ENCODE data around the gene ZP1.

Gene ZP1

DNA sequence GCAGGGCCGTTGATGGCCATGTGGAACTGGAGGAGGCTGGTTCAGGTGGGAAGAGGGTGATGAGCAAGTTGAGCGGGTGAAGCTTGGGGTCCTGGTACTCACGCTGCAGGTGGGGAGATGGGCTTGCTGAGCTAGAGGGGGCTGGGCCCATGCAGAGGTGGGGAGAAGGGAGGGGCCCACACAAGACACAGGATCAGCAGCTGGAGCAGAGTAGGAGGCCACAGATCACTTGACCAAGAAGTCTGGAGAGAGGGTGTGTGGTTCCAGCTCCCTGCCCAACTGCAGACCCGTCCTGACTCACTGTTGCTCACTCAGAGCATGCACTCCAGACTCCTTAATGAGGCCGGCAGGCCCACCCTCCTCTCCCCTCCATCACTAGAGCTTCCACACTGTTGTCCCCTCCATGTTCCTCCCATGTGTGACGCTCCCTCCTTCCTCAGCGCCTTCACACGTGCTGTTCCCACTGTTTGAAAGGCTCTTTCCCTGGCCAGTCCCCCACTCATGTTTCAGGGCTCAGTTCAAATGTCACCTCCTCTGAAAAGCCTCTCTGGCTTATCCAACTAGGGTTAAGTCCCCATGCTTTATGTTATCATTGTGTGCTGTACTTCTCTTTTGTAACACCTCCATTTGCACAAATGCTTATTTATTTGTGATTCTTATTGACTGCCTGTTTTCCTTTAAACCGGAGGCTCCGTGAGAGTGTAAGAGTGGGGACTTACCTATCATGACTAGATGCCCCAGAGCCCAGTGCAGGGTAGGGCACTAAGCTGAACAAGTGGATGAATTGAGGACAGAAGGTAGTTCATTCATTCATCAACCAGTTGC lies 23.1 kb upstream of the ZP1 start:
- DNase-seq: no peak

DNA sequence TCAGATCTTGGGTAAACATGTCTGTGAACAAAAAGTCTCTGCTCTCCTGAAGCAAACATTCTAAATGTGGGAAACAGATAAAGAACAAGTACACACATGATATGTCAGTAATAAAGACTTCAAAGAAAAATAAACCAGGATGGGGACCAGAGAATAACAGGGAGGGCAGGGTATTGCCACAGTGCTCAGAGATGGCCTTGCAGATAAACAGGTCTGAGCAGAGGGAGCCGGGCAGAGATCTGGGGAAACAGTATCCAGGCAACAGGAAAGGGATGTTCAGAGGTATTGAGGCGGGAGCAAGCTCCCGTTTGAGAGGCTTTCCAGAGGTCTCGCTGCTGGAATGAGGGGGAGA lies 22.5 kb upstream of the ZP1 start:
- DNase-seq: no peak

GRCh38 chr11:60845338-60845737 lies 22.0 kb upstream of the ZP1 start:
- no peak for DNase-seq

DNA sequence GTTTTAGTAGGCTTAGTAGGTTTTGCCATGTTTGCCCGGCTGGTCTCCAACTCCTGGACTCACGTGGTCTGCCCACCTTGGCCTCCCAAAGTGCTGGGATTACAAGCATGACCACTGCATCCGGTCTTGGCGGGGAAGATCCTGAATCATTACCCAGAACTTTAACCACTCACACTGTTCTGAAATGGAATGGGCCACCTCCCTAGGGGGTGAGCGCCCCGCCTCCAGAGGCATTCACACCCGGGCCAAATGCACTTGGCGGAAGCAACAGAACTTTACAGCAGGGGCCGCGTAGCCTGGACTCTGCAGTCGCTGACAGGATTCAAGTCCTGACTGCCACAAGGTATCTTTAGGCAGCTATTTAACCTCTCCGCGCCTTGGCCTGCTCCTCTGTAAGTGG lies 20.1 kb upstream of the ZP1 start:
- no peak for DNase-seq

- no peak for DNase-seq
Measured at GRCh38 chr11:60847896-60848295, 19.4 kb upstream of the ZP1 start.

DNA sequence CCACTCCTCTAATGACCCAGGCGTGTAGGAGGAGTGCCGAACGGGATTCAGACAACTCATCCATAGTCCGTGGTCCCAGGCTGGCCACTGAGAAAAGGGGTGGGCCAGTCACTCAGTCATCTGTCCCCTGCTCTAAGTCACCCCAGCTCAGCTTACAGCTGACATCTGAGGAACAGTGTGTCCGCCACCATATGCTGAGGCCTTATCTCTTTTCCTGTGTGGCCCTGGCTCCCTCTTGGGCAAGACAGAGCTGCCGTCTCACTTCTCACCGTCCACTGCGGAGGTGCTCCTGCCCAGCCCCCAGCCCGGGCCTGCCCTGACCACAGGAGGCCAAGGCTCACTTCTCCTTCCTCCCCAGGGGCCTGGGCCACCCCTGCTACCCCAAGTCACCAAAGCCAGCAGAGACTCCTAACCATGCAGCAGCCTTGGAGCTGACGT lies 18.6 kb upstream of the ZP1 start:
- DNase-seq: no peak

DNA sequence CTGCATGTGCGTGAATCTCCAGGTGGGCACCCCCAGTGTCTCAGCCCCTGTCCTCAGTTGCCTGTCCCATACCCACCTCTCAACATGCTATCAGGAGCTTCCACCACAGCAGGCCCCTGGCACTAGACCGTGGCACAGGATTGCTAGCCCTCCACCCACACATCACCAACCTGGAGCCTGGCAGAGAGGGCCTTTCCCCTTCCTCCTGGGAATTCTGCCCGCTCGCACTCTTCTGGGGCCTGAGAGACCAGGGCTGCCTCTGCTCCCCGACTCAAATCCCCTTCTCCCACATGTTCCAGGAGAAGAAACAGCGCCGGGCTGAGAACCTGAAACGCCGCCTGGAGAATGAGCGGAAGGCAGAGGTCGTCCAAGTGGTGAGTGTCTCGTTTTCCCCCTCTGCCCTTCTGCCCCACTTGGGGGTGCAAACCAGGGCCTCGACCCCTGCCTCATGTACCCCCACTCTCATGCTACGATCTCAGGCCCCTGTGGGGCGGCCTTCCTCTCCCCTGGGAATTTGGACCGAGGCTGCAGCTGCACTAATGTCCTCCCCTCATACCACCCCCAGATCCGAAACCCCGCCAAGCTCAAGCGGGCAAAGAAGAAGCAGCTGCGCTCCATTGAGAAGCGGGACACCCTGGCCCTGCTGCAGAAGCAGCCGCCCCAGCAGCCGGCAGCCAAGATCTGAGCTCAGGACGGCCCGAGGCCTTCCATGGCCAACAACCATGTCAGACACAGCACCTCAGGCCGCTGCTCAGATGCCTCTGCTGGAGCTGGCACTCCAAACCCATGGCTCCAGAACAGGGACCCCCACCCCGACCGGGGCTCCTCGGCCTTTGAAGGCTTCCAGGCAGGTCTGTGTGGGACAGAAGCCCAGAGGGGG lies 17.5 kb upstream of the ZP1 start:
- DNase-seq: no peak

- DNase-seq: no peak
Measured at GRCh38 chr11:60851327-60852104, 15.8 kb upstream of the ZP1 start.

DNA sequence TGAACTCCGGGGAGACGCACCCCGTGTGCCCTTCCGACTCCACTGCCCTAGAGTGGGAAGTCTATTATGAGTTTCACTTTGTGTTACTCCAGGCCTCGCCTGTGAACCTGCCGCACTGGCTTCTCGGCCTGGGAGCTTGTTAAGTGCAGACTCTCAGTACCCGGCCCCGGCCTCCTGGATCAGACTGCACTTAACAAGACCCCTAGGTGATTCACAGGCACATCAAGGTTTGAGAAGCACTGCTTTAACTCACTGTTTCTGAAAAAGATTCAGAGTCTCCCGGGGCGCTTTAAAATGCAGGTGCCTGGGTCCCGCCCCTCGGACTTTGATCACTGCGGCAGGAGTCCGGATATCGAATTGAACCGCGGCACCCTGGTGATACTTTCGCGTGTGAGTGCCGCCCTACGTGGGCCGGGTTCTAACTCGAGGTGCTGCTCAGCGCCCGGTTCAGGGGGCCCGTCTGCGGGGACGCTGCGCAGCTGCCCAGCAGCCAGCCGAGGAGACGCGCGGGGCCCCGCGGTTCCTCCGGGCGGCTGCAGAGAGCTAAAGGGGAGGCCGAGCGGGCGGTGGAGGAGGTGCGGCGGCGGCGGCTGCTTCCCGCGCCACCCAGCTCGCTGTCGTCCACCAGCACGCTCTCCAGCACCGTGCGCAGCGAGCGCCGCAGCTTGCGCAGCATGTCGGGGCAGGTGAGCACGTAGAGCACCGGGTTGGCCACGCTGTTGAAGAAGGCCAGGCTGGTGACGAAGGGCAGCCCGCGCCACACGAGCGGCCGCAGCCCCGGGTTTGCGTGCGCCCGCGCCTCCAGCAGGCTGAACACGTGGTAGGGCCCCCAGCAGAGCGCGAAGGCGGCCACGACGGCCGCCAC lies 15.0 kb upstream of the ZP1 start:
- no peak for DNase-seq

DNA sequence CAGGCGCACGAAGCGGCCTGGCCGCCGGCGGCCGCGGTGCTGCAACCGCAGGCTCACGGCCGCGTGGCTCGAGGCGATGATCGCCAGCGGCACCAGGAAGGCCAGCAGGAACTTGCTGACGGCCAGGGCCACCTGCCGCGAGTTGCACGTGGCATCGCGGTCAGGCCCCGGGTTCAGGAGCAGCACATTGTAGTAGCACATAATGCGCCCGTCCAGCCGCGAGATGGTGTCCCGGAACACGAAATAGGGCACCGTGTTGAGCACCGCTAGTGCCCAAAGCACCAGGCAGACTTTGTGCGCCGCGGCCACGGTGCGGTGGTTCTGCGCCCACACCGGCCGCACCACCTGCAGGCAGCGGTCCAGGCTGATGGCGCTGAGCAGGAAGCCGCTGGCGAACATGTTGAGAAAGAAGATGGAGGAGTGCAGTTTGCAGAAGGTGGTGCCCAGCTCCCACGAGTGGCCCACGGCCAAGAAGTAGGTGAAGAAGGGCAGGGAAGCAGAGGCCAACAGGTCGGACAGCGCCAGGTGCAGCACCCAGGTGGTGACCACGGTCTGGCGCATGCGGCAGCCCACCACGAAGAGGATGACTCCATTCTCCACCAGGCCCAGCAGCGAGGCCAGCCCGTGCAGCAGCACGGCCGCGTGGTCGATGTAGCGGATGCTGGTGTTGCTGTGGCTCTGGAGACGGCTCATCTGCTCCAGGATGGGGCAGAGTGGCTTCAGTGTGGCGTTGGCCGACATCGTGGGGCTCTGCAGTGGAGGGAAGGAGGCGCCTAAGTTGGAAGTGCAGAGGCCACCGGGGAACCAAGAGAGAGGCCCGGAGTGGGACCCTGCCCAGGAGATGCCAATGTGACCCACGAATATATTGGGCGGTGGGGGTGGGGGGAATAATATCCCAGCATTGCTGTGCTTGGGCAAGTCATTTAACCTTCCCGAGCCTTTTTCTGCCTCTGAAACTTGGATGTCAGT lies 14.1 kb upstream of the ZP1 start:
- no peak for DNase-seq

- no peak for DNase-seq
Measured at GRCh38 chr11:60854140-60854846, 13.0 kb upstream of the ZP1 start.

GRCh38 chr11:60854847-60855725 lies 12.3 kb upstream of the ZP1 start:
- no peak for DNase-seq

DNA sequence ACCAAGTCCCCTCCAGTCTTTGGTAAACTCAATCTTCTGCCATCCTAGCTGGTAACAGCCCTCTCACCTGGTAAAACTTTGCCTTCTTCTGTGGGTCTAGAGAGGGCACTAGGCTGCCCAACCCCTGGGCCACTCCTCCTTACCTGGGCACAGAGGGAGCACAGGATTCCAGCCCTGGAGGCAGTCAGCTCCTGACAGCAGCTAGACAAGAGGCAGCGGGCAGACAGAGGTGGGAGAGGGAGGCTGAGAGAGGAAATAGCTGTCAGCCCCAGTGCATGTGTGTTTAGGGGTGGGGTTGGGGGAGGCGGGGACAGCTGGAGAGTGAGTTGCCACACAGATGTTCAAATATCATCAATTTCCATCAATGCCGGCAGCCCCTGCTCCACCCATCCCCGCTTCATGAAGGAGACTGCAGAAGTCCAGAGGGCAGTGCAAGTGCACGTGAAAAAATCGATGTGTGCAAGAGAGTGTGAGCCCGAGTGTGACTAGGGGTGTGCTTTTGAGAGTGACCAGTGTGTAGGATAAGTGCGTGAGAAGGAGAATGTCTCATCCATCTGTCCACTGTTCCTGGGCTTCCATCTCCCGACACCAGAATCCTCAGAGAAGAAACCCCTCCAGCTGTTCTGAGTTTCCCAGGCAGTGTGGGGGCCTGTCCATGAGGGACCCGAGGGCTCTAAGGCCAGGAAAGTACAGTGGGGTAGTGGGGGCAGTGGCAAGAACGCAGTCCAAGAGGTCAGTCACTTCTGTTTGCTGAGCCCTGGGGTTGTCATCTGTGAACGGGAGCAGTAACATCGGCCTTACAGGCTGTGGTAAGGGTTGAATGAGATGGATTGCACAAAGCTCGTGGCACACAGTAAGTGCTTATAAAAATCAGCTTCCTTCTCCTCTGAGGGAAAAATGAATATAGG lies 11.4 kb upstream of the ZP1 start, which contains the start of gene PTGDR2:
Gene PTGDR2, minus strand, starts transcription at position 225 of the 908 bp plus-strand sequence. CDS start 2,228 bp downstream, outside the sequence.
- no peak for DNase-seq

GRCh38 chr11:60857378-60858232 lies 9.7 kb upstream of the ZP1 start:
- DNase-seq: no peak

GRCh38 chr11:60858236-60858635 lies 9.1 kb upstream of the ZP1 start:
- no peak for DNase-seq

- DNase-seq: no peak
Measured at GRCh38 chr11:60858731-60859464, 8.4 kb upstream of the ZP1 start.

All from central memory CD4-positive, alpha-beta T cell (primary cell).